Dermis blood vessel endothelial cell (primary cell): ENCODE data around the gene UBQLN4. TPM values are rescaled to one million over a fixed set of nuclear protein-coding genes. Genes with fewer than 3 reads are reported as not detected.

Experiments
- DNase-seq: peaks from one replicate; pipeline ENCODE4 v3.0.0; 2010
- total RNA-seq: library from RNA; depleted of rRNA; stranded (reverse); fragments of >200 nt; gene quantifications from 2 replicates; pipeline ENCODE4 v1.2.3, GENCODE V29; 2014

The UBQLN4 gene
- total RNA-seq, 1 donor from 2014 or later: 16.3 TPM

DNA sequence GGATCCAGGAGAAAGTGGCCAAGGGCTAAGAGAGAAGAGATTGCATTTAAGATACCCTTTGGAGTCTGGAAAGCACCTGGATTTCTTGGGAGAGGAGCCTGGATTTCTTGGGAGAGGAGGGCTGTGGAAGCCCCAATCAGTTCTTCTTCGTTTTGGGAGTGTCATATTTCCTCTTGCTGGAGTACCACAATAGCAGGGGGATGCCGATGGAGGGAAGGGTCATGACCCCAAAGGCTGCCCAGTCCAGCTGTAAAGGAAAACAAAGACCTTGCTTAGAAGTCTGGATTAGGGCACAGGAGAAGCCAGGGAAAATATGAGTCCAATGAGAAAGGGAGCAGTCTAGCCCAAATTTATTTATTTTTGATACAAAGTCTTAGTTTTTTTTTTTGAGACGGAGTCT, 44.2 kb downstream of the UBQLN4 start:
- DNase-seq: no peak

DNA sequence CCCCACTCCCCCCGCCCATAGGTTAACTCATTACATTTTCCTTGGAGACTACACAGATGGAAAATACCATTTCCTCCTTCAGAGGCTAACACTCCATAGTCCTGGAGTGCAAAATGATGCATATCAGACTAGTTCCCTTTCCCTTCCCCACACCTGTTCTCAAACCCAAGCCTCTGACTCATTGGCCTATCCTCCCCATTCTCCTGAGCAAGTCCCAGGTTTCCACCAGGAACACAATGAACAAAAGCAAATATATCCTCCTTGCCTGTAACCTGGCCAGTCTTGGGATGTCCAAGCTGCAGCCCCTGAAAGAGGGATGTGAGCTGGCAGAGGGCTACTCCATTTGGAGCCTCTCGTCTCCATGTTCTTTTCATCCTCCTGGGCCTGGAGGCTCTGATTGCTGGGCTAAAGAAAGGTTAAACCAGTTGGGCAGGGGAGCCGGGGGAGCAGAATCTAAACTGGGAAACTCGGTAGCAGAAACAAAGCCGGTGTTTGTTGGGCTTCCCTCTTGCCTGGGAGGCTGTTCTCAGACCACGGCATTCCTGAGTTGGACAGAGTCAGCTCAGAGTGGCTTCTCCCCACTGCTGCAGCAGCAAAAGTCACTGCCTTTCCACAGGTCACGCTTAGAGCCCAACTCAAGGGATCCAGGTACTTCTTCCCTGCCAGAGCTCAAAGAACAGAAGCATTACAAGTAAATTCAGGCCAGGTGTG, 46.8 kb downstream of the UBQLN4 start:
- DNase-seq: peak; percentile 26

DNA sequence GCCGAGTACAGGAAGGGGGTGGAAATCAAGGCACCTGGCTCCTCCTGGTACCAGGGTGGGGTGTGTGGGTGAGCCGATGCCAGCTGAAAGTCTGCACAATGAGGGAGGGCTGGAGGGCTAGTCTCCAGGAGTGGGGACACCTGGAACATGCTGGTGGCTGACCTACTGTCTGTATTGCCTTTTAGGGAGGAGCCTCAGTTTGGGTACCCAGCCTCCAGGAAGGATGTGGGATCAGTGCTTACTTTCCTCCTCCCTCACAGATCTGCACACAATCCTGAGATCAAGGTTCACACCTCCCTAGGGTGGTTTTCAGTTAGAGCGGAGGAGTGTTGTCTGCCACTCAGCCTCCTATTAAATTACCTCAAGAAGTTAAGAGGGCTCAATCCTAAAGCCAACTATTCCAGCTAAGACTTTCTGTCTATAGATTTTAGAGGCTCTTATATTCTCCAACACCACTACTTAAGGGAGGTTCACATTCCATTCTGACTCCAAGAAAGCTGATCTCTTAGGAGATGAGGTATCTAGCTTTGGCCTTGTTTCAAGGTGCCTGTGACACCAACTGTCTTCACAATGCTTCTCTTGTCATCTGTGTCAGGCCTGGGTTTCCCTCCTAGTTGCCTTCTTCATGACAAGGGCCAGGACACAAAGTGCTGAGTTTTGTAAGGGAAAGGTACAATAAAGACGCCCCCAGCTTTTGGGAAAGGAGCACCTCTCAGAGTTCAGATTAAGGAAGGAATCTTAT, 48.6 kb downstream of the UBQLN4 start:
- DNase-seq: no peak

DNA sequence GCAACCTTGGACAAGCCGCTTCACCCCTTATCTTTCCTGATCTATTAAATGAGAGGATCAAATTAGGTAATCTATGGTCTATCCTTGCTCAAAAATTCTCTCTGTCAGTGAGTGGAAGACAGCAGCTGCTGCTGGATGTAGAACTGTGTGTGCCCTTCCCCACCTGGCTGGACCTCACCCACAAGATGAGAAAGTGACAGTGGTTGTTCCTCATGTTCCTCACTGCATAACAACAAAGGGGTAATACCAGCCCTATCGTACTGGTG, 49.7 kb downstream of the UBQLN4 start:
- DNase-seq: no peak

DNA sequence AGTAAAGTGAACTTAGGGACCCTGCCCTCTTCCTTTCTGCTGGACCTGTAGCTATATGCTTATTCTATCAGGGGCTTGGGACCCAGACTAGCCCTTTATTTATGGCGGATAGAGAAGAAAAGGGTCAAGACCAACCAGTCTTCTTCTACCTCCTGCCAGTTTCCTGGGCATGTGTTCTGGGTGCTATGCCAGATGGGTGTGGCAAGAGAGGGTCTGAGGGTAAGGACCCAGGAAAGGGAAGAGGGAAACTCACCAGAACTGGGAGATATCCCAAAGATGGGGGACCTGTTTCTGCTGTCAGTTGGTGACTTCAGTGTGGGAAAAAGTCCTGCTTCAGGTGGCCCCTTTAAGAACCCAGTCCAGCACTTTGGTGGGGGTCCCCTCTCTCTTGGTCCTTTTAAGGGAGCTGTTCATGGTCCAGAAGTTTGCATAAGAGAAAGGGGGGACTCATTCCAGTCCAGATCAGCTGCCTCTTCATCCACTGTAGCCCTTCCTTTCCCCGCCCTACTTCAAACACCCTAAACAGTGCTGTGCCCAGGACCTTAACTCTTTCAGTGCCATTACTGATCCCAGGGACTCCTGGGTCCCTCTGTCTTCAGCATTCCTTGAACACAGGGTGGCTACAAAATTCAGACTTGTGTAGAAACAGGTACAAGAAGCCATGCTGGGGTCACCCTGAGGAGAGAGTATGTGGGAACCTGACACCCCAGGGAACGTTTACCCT, 51.2 kb downstream of the UBQLN4 start:
- DNase-seq: no peak

DNA sequence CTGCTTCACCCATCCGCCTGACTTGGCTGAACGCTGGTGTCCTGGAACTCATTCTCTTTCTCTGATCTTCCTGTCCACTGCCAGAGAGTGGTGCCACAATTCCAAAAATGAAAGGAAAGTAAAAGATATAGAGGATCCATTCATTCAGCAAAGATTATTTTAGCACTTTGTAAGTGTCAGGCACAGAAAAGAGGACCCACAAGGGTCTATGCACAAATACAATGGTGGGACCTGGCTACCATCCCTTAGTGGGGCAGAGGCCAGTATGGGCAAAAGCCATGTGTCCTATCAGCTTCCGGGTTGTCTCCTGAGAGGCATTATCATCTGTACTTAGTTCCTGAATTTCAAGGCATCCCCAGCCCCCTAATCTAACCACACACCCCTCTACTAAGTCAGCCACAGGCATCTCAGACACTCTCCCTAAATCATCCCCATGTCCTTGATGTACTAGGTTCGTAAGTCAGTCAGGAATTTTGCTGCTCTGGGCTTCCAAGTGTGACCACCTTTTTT, 51.9 kb downstream of the UBQLN4 start:
- no peak for DNase-seq

DNA sequence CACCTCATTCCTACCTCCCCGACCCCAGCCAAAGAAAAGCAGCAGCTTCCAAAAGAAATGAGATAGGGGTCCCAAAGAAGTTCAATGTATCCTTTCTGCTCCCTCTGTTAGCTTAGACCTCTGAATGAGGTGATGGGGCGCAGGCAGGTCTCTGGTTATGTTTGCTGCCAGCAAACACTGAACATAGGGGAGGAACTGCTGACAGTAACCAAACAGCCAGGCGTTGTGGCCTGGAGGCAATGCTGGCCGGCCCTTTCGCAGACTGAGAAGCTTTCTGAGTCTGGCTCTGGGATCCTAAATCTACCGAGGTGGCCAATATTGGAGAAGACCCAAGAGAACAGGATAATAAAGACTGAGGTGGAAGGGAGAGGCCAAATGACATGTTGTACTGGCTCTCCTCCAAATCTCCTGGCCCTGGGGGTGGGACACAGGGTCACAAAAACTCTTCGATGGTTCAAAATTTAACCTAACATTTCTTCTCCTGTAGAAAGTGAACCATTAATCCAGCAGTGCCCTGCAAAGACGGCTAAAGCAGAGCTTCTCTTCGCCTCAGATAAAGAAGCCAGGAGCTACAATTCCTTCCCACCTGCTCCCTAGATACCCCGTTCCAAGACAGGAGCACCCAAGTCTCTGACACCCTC, 52.5 kb downstream of the UBQLN4 start:
- no peak for DNase-seq

DNA sequence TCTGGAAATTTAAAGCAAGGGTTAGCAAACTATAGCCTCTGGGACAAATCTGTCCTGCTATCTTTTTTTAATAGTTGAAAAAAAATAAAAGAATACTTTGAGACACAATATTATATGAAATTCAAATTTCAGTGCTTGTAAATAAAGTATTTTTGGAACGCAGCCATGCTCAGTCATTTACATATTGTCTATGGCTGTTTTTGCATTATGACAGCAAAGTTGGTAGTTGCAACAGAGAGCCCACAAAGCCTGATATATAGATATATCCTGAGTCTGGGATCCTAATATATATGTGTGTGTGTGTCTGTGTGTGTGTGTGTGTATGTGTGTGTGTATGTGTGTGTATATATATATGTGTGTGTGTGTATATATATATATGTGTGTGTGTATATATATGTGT, 53.6 kb downstream of the UBQLN4 start:
- DNase-seq: no peak

DNA sequence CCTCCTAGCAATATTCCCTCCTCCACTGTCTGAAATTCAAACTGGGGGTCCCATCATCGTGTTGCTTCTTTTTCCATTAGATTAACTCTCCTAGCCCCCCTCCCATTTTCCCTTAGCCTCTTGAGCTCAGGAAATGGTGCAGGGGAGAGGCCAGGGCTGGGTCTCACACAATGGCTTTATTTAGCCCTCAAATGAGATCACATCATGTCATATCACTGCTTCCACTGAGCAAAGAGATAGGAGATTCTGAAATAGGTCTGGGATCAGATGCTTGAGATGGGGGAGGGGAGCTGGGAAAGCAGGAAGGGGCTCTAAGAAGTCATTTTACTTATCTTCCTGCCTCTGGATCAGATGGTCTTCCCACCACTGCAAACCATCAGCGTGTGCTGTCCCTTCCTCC, 57.4 kb downstream of the UBQLN4 start:
- DNase-seq: no peak

DNA sequence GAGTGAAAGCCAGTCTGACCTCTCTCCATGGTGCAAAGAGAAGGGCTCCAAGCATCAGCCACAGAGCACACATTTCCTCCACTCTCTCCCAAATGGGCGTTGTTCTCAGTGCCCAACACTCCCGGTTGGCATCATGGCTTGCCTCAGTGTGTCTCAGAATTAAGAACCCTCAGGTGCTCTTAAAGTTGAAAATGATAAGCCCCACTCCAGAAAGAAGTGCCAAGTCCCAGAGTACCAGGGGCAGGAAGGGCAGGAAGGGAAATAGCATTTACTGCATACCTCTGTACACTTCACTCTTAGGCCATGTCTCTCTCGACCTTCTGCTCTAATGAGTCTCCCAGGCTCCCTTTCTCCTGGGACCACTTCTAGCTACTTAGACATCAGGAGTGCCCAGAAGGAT, 60.0 kb downstream of the UBQLN4 start:
- no peak for DNase-seq

DNA sequence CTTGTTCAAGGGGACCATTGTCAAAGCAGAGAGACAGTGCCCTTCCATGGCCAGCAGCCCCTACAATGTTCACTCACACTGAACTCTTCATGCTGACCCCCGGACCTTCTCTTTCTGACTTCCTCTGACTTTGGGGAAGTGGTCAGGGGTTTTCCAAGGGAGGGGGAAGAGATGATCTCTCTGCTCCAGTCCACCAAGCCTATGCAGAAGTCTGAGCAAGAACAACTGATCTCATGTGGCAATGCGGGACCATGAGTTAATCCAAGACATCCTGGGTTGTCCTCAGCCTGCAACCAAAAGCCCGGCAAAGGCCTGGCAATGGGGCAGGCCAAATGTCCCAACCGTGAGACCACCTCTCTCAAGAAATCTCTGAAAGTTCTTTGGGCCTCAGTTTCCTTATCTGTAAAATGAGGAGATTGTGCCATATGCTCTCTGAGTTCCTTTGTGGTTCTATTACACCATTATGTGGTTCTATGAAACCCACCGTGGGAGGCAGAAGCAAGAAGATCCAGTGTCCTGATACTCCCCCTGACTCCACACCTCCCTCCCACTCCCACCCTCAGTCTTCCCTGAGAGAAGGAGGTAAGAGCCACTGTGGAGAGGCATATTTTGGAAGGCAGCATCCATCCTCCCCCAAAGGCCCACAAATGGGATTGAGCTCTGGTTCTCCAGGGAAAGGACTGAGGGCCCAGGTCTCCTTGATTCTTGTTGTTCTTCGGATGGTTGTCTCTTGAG, 63.4 kb downstream of the UBQLN4 start:
- no peak for DNase-seq

DNA sequence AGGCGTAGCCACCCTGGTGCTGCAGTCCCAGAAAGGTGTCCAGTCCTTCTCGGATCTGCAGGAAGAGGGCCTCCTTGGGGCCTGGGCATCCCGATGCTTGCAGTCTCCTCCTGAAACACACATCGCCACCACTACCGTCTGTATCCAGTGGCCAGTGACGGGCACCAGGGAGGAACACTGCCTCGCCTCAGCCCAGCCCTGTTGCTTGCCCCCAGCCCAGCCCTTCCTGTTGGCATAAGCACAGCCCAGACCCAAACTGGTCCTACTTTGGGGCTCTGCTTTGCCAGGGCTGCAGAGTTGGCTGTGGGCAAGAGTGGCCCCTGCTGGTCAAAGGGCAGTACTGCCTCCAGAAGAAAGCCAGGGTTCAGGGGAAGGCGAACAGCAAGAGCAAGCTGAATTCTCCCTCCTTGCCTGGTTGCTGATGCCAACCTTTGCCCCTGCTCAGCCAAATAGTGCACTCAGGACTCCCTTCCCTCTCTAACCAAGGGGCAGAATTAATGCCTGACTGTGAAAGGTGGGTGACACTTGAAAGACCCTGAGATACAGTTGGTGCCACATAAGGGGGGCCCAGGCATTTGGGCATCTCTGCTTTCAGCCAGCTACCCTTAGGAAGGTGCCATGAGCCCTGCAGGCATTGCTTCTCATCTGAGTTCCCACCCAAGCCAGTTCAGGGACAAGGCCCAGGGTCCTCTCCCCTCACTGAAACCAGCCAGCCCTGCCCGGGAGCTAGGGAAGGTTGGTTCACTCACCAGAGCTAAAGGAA, 64.2 kb downstream of the UBQLN4 start:
- DNase-seq: peak; percentile 84

Other genes starting within 250 kb of the UBQLN4 start
- gene GON4L, start 196.6 kb downstream of the UBQLN4 start, total RNA-seq: 31.8 and 34.3 TPM in 2 replicates
- gene SYT11, start 194.2 kb downstream of the UBQLN4 start, total RNA-seq: 35.9 and 41.0 TPM in 2 replicates
- gene RIT1, start 142.4 kb downstream of the UBQLN4 start, total RNA-seq: 59.4 and 60.6 TPM in 2 replicates
- 25.7 and 32.8 TPM in 2 replicates for gene KHDC4, start 119.4 kb downstream of the UBQLN4 start, total RNA-seq
- 0.19 TPM in 1 of 2 replicates, not detected in the other for gene RXFP4, start 112.2 kb downstream of the UBQLN4 start, total RNA-seq
- gene ARHGEF2, start 75.3 kb downstream of the UBQLN4 start, total RNA-seq: 101 and 147 TPM in 2 replicates
- gene SSR2, start 32.8 kb downstream of the UBQLN4 start, total RNA-seq: 516 and 723 TPM in 2 replicates
- 69.3 and 103 TPM in 2 replicates for gene LAMTOR2, start 984 bp upstream of the UBQLN4 start, total RNA-seq
- not detected in 2 replicates for gene RAB25, start 7.4 kb upstream of the UBQLN4 start, total RNA-seq
- gene MEX3A, start 28.7 kb upstream of the UBQLN4 start, total RNA-seq: 4.8 and 8.8 TPM in 2 replicates
- 502 and 945 TPM in 2 replicates for gene LMNA, start 60.9 kb upstream of the UBQLN4 start, total RNA-seq
- gene SEMA4A, start 99.8 kb upstream of the UBQLN4 start, total RNA-seq: 0.68 and 0.74 TPM in 2 replicates
- 9.0 and 15.9 TPM in 2 replicates for gene SLC25A44, start 140.3 kb upstream of the UBQLN4 start, total RNA-seq
- 64.2 and 66.4 TPM in 2 replicates for gene PMF1, start 159.2 kb upstream of the UBQLN4 start, total RNA-seq
- 0.19 TPM in 1 of 2 replicates, not detected in the other for gene BGLAP, start 188.4 kb upstream of the UBQLN4 start, total RNA-seq
- 0.19 and 0.68 TPM in 2 replicates for gene PAQR6, start 194.3 kb upstream of the UBQLN4 start, total RNA-seq
- gene SMG5, start 229.0 kb upstream of the UBQLN4 start, total RNA-seq: 74.2 and 89.6 TPM in 2 replicates
- 1.2 and 1.7 TPM in 2 replicates for gene TMEM79, start 230.5 kb upstream of the UBQLN4 start, total RNA-seq
- 48.3 and 50.4 TPM in 2 replicates for gene GLMP, start 241.9 kb upstream of the UBQLN4 start, total RNA-seq
- not detected in 2 replicates for gene VHLL, start 245.5 kb upstream of the UBQLN4 start, total RNA-seq